GM23248 (cell line): ENCODE measurements around the gene ATP8A2. TPM values are rescaled to one million over a fixed set of nuclear protein-coding genes. Genes with fewer than 3 reads are reported as not detected.

ENCODE experiments used
- DNase-seq: peaks from one replicate; pipeline ENCODE4 v3.0.0-alpha.2; 2015
- H2AFZ ChIP-seq: fragments of 200-600 bp; sonication (generic); 2 replicates; pipeline ENCODE4 v1.6.1; 2016; ENCODE audit warnings: antibody characterized with exemption
- H3F3A ChIP-seq: fragments of 200-600 bp; sonication (generic); 2 replicates; pipeline ENCODE4 v1.6.1; 2016; ENCODE audit warnings: mild to moderate bottlenecking, antibody characterized with exemption, mixed run types; ENCODE audit not compliant: insufficient read depth
- H3K27ac ChIP-seq: fragments of 200-600 bp; sonication (generic); 2 replicates; pipeline ENCODE4 v1.5.1; 2016; ENCODE audit warnings: mild to moderate bottlenecking
- H3K27me3 ChIP-seq: fragments of 200-600 bp; sonication (generic); replicated peaks from 2 replicates; pipeline ENCODE4 v1.6.1; 2016; ENCODE audit warnings: mild to moderate bottlenecking; ENCODE audit not compliant: insufficient read depth
- H3K36me3 ChIP-seq: fragments of 200-600 bp; sonication (generic); 2 replicates; pipeline ENCODE4 v1.6.1; 2016; ENCODE audit warnings: low read depth, mild to moderate bottlenecking
- H3K4me1 ChIP-seq: fragments of 200-600 bp; sonication (generic); 2 replicates; pipeline ENCODE4 v1.6.1; 2016; ENCODE audit warnings: mild to moderate bottlenecking; ENCODE audit not compliant: insufficient read depth
- H3K4me2 ChIP-seq: fragments of 200-600 bp; sonication (generic); one replicate; pipeline ENCODE4 v1.6.1; 2016; ENCODE audit warnings: mild to moderate bottlenecking; ENCODE audit not compliant: unreplicated experiment
- H3K4me3 ChIP-seq: fragments of 200-600 bp; sonication (generic); 2 replicates; pipeline ENCODE4 v1.5.1; 2016; ENCODE audit warnings: mild to moderate bottlenecking
- H3K79me2 ChIP-seq: fragments of 200-600 bp; sonication (generic); 2 replicates; pipeline ENCODE4 v1.6.1; 2016; ENCODE audit warnings: mild to moderate bottlenecking; ENCODE audit not compliant: insufficient read depth
- H3K9ac ChIP-seq: fragments of 200-600 bp; sonication (generic); 2 replicates; pipeline ENCODE4 v1.6.1; 2016; ENCODE audit warnings: mild to moderate bottlenecking
- H3K9me2 ChIP-seq: fragments of 200-600 bp; sonication (generic); 2 replicates; pipeline ENCODE4 v1.6.1; 2016; ENCODE audit warnings: mixed run types, mild to moderate bottlenecking, moderate library complexity; ENCODE audit not compliant: insufficient read depth
- H3K9me3 ChIP-seq: fragments of 200-600 bp; sonication (generic); one replicate; pipeline ENCODE4 v1.6.1; 2017; ENCODE audit warnings: low read depth
- H4K20me1 ChIP-seq: fragments of 200-600 bp; sonication (generic); 2 replicates; pipeline ENCODE4 v1.6.0; 2016; ENCODE audit not compliant: insufficient read depth
- EZH2 ChIP-seq: fragments of 200-600 bp; sonication (generic); IDR thresholded peaks from 2 replicates; pipeline ENCODE4 v1.6.1; 2018; ENCODE audit warnings: antibody characterized with exemption, mild to moderate bottlenecking; ENCODE audit not compliant: insufficient read depth, poor library complexity, severe bottlenecking
- EZH2phosphoT487 ChIP-seq: fragments of 200-600 bp; sonication (generic); IDR thresholded peaks from 2 replicates; pipeline ENCODE4 v1.6.1; 2018; ENCODE audit warnings: antibody characterized with exemption, moderate library complexity, mild to moderate bottlenecking, low read depth; ENCODE audit not compliant: insufficient read depth
- WGBS, 2 experiments: methylation state at CpG; one replicate each; pipeline ENCODE4 v1.1.6; 2015 to 2017; ENCODE audit warnings: low lambda C conversion rate in 2 of 2, low coverage in 1 of 2; ENCODE audit errors: missing lambda C conversion rate in 2 of 2; 5-methylcytosine and 5-hydroxymethylcytosine counted together
- in situ Hi-C: fragments of 300-500 bp; cut with MboI; formaldehyde crosslinking; loops from 2 replicates; pipeline ENCODE4 v1.15.0; 2020
- polyA plus RNA-seq: library from polyadenylated mRNA; unstranded; fragments of >200 nt; fragmentation: Nextera tagmentation; extraction: Ambion mirVana; gene quantifications from 2 replicates; pipeline ENCODE4 v1.2.1, GENCODE V29; 2016
- total RNA-seq: library from RNA; depleted of rRNA; stranded (reverse); fragments of >200 nt; shearing (Covaris generic); gene quantifications from 2 replicates; pipeline ENCODE4 v1.2.3, GENCODE V29; 2014

Gene ATP8A2
- total and polyA plus RNA-seq, 2 experiments from 2014 or later: under 0.01 to 0.05 TPM

DNA sequence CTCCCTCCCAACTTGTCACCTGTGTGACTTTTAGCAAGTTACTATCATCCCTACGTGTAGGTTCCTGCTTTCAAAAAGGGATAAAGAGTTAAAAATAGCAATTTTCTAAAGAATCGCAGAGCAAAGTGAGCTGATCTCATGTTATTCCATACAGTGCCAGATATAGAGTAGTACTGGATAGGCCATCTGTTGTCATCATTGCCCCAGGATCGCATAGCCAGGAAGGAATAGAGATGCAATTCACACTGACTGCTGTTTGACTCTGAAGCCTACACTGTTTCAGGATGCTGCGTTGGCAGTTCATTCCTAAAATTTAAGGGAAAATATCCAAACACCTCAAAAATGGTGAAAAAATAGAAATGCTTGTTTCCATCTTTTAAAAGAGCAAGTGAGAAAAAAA lies 541.2 kb downstream of the ATP8A2 start:
- Histone ChIP-seq H4K20me1 (no peaks in the 10 kb centered on the region), H3K36me3 (no peaks in the 10 kb centered on the region), H3K9me3 (no peaks in the 10 kb centered on the region), H3K79me2 (no peaks in the 10 kb centered on the region), H3K27me3 (peaks cover 9% of the 10 kb centered on the region; the same call in 1 of the 2 replicates), H2AFZ (no peak overlapping the region), H3K27ac (no peak overlapping the region), H3K9me2 (no peaks in the 10 kb centered on the region), H3K4me3 (no peak overlapping the region), H3K4me2 (no peak overlapping the region), H3K4me1 (no peaks in the 10 kb centered on the region), H3F3A (no peaks in the 10 kb centered on the region), H3K9ac (no peak overlapping the region)
- DNase-seq: no peak
- 36 to 37% methylated on average over 4 of the region's 4 CpGs for WGBS, 2 experiments
- in situ Hi-C loops: loop anchor here (10.0 kb wide), 1 partner anchor 62 kb away; no protein-coding TSS in a partner anchor
- TF ChIP-seq EZH2 (no peak), EZH2phosphoT487 (no peak)

DNA sequence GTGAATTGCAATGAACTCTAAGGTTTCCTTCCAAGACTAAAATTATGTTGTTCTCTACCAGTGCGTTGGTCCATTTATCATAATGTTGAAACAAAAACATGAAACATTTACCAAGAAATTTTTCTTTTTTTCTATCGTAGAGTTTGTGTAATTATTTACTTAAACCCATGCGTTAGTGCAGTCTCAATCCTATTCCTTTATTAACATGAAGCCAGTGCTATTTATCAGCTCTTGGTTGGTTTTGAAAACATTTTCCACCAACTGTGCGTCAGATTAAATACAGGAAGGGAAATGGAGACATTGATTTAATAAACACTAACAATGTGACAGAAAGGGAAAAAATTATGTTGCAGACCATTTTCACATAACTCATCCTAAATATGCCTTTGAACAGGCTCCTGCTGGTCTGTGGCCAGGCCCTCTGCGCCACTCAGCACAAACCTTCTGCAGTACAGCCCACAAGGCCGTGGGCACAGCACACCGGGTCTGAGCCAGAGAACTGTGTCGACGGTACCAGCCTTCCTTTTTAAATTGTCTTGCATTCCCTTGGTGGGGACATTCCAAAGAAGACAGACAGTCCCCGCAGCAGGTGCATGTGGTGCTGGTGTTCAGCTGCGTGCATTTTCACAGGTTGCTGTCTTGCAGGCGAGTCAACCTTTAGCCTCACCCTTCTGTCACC lies 544.2 kb downstream of the ATP8A2 start:
- H3K27me3 ChIP-seq: peaks cover 4% of the 10 kb centered on the region
- in situ Hi-C loops: loop anchor here (10.0 kb wide), 1 partner anchor 59 kb away; no protein-coding TSS in a partner anchor

DNA sequence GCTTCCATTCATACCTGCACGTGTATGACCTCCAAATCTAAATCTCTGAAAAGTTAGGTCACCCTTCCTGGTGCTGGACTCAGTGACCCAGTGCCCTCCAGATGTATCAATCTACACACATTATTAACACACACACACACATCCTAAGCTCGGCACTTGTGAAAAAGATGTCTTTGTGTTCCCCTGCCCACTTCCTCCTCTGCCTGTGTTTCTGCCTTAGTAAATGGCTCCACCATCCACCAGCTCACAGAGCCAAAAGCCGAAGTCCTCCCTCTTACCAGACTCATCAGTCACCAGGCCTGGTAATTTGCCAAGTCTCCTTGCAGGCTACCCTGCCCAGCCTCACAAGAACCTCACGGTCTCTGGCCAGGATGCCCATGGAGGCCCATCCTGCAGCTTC lies 548.5 kb downstream of the ATP8A2 start:
- Histone ChIP-seq H3K27ac (no peak overlapping the region), H4K20me1 (no peaks in the 10 kb centered on the region), H3F3A (no peaks in the 10 kb centered on the region), H3K4me3 (no peak overlapping the region), H3K79me2 (no peaks in the 10 kb centered on the region), H3K4me1 (no peaks in the 10 kb centered on the region), H3K4me2 (no peak overlapping the region), H3K9me2 (no peaks in the 10 kb centered on the region), H3K36me3 (no peaks in the 10 kb centered on the region), H3K9me3 (no peaks in the 10 kb centered on the region), H3K27me3 (no peaks in the 10 kb centered on the region; the same call in 1 of the 2 replicates), H2AFZ (no peak overlapping the region), H3K9ac (no peak overlapping the region)
- TF ChIP-seq EZH2 (no peak), EZH2phosphoT487 (no peak)
- 39 to 47% methylated on average over 4 of the region's 4 CpGs for WGBS, 2 experiments
- peak; percentile 2 for DNase-seq
- in situ Hi-C loops: no loop called here

More for the DNA sequence above, 544.2 kb downstream of the ATP8A2 start:
- H3F3A ChIP-seq: no peaks in the 10 kb centered on the region
- no peak for DNase-seq
- H4K20me1 ChIP-seq: no peaks in the 10 kb centered on the region
- 31 to 34% methylated on average over 12 of the region's 12 CpGs for WGBS, 2 experiments
- H3K79me2 ChIP-seq: no peaks in the 10 kb centered on the region
- TF ChIP-seq EZH2phosphoT487 (no peak), EZH2 (no peak)
- no peaks in the 10 kb centered on the region for H3K36me3 ChIP-seq
- no peak overlapping the region for H2AFZ ChIP-seq
- H3K4me3 ChIP-seq: no peak overlapping the region
- no peak overlapping the region for H3K4me2 ChIP-seq
- no peak overlapping the region for H3K27ac ChIP-seq
- no peaks in the 10 kb centered on the region for H3K9me3 ChIP-seq
- H3K9me2 ChIP-seq: no peaks in the 10 kb centered on the region
- no peaks in the 10 kb centered on the region for H3K4me1 ChIP-seq
- H3K9ac ChIP-seq: no peak overlapping the region

DNA sequence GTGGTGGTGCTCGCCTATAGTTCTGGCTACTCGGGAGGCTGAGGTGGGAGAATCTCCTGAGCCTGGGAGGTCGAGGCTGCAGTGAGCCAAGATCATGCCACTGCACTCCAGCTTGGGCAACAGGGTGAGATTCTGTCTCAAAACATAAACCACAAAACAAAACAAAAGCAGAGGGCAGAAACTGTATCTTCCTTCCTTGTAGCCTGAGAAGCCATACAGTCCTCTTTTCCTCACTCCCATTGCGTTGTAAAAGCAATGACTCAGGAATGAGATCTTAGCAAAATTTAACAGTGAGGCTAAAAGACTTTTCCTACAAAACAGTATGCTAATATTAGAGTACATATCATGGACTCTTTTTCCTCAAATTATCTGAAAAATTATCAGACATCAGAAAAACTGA lies 549.2 kb downstream of the ATP8A2 start:
- Histone ChIP-seq H3K9ac (no peak overlapping the region), H3K4me1 (no peaks in the 10 kb centered on the region), H3K27me3 (no peaks in the 10 kb centered on the region; the same call in 1 of the 2 replicates), H3K4me3 (no peak overlapping the region), H2AFZ (no peak overlapping the region), H3K4me2 (no peak overlapping the region), H3K27ac (no peak overlapping the region), H3F3A (no peaks in the 10 kb centered on the region), H3K9me3 (no peaks in the 10 kb centered on the region), H3K9me2 (no peaks in the 10 kb centered on the region), H3K36me3 (no peaks in the 10 kb centered on the region), H3K79me2 (no peaks in the 10 kb centered on the region), H4K20me1 (no peaks in the 10 kb centered on the region)
- DNase-seq: no peak
- 23 to 33% methylated on average over 4 of the region's 4 CpGs for WGBS, 2 experiments
- TF ChIP-seq EZH2 (no peak), EZH2phosphoT487 (no peak)
- in situ Hi-C loops: no loop called here
